Measurements from ENCODE around the gene MAPKBP1.

DNA sequence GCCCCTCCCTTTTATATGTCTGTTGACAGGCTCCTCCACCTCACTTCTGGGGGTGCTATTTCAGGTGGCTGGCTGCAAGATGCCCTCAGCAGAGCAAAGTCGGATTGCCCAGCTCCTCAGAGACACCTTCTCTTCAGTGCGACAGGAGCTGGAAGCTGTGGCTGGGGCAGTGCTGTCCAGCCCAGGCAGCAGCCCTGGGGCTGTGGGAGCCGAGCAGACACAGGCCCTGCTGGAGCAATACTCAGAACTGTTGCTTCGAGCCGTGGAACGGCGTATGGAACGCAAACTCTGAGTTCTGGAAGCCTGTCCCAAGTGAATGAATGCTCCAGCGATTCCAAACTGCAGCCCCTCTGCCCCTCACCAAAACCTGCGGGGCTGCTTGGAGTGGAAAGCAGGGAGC, 50.9 kb downstream of the MAPKBP1 start:
- TF ChIP-seq, protein P1, sequence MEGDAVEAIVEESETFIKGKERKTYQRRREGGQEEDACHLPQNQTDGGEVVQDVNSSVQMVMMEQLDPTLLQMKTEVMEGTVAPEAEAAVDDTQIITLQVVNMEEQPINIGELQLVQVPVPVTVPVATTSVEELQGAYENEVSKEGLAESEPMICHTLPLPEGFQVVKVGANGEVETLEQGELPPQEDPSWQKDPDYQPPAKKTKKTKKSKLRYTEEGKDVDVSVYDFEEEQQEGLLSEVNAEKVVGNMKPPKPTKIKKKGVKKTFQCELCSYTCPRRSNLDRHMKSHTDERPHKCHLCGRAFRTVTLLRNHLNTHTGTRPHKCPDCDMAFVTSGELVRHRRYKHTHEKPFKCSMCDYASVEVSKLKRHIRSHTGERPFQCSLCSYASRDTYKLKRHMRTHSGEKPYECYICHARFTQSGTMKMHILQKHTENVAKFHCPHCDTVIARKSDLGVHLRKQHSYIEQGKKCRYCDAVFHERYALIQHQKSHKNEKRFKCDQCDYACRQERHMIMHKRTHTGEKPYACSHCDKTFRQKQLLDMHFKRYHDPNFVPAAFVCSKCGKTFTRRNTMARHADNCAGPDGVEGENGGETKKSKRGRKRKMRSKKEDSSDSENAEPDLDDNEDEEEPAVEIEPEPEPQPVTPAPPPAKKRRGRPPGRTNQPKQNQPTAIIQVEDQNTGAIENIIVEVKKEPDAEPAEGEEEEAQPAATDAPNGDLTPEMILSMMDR (IDR thresholded peaks at IDR 0.05), result no peak
- TF ChIP-seq POLR2AphosphoS5 (IDR thresholded peaks at IDR 0.05) (no peak), POLR2A (IDR thresholded peaks at IDR 0.05) (no peak), EP300 (IDR thresholded peaks at IDR 0.05) (no peak)
